Prostate gland (tissue), 2 donors: ENCODE measurements around the gene BCHE. TPM values are rescaled to one million over a fixed set of nuclear protein-coding genes. Genes with fewer than 3 reads are reported as not detected.

Source experiments
- DNase-seq: peaks from one replicate; pipeline ENCODE4 v3.0.0-alpha.2; 2019; ENCODE audit warnings: low spot score
- H3K27ac ChIP-seq, 2 donors: fragments of 200-600 bp; sonication (generic); 2 replicates each; pipeline ENCODE4 v1.5.1; 2017 to 2019
- H3K27me3 ChIP-seq: fragments of 200-600 bp; sonication (generic); replicated peaks from 2 replicates; pipeline ENCODE4 v1.5.1; 2019; ENCODE audit not compliant: insufficient read depth
- H3K36me3 ChIP-seq, 2 donors: fragments of 200-600 bp; sonication (generic); 1 replicate in 1 of 2; 2 replicates in 1 of 2; pipeline versions ENCODE4 v1.5.1 to v1.8.1; 2017 to 2019
- H3K4me1 ChIP-seq: fragments of 200-600 bp; sonication (generic); replicated peaks from 2 replicates; pipeline ENCODE4 v1.5.1; 2019
- H3K4me3 ChIP-seq, 2 donors: fragments of 200-600 bp; sonication (generic); 2 replicates each; pipeline ENCODE4 v1.5.1; 2017 to 2019
- H3K9me3 ChIP-seq: fragments of 200-600 bp; sonication (generic); 2 replicates; pipeline ENCODE4 v1.5.1; 2017
- CTCF ChIP-seq, 4 experiments: fragments of 200-600 bp in 2 of 4; fragments of 450-650 bp in 2 of 4; sonication (generic) in 2 of 4; IDR thresholded peaks; 1 replicate in 3 of 4; 2 replicates in 1 of 4; pipeline ENCODE4 v1.5.1; 2016 to 2019; ENCODE audit warnings: antibody characterized with exemption in 4 of 4, mild to moderate bottlenecking in 2 of 4, moderate library complexity in 2 of 4
- POLR2A ChIP-seq: fragments of 450-650 bp; IDR thresholded peaks from one replicate; pipeline ENCODE4 v1.6.1; 2016; ENCODE audit warnings: antibody characterized with exemption, mild to moderate bottlenecking
- POLR2AphosphoS5 ChIP-seq: sonication (generic); formaldehyde crosslinking; IDR thresholded peaks from one replicate; pipeline ENCODE4 v1.6.1; 2017; ENCODE audit warnings: antibody characterized with exemption
- WGBS: methylation state at CpG from one replicate; pipeline ENCODE4 v1.1.5; 2018; 5-methylcytosine and 5-hydroxymethylcytosine counted together
- intact Hi-C: fragments of 100-400 bp; cut with DNase I; formaldehyde crosslinking; loops from one replicate; pipeline ENCODE4 v1.14.2; 2022
- total RNA-seq, 2 donors: library from RNA; depleted of rRNA; stranded (reverse); fragments of >200 nt; gene quantifications; one replicate each; pipeline ENCODE4 v1.1.0, GENCODE V29; 2016

The BCHE gene
- total RNA-seq, 2 donors from 2014 or later = 1.8 to 2.2 TPM

GRCh38 chr3:165742351-165742750 lies 94.9 kb downstream of the BCHE start:
- no peak for TF ChIP-seq POLR2AphosphoS5
- TF ChIP-seq POLR2A = no peak
- no peak for TF ChIP-seq CTCF (IDR thresholded peaks at IDR 0.05)
- H3K27ac ChIP-seq = no peak overlapping the region
- intact Hi-C loops = no loop called here

GRCh38 chr3:165729756-165730155 lies 107.5 kb downstream of the BCHE start:
- Histone ChIP-seq H3K4me1 (no peaks in the 10 kb centered on the region), H3K27ac (no peak overlapping the region), H3K4me3 (no peak overlapping the region), H3K27me3 (no peaks in the 10 kb centered on the region), H3K36me3 (no peaks in the 10 kb centered on the region), H3K9me3 (no peaks in the 10 kb centered on the region)
- DNase-seq = no peak
- WGBS = 87% methylated on average over 4 of the region's 4 CpGs
- intact Hi-C loops = no loop called here
- TF ChIP-seq POLR2A (no peak), CTCF (IDR thresholded peaks at IDR 0.05) (no peak), POLR2AphosphoS5 (no peak)

More at GRCh38 chr3:165742351-165742750, 94.9 kb downstream of the BCHE start:
- DNase-seq = no peak
- Histone ChIP-seq H3K4me1 (no peaks in the 10 kb centered on the region), H3K4me3 (no peak overlapping the region), H3K27me3 (no peaks in the 10 kb centered on the region), H3K9me3 (no peaks in the 10 kb centered on the region), H3K36me3 (no peaks in the 10 kb centered on the region)

- WGBS = 92% methylated on average over 5 of the region's 5 CpGs
Measured at GRCh38 chr3:165728924-165729323, 108.3 kb downstream of the BCHE start.

GRCh38 chr3:165725296-165725695 lies 111.9 kb downstream of the BCHE start:
- Histone ChIP-seq H3K27me3 (no peaks in the 10 kb centered on the region), H3K36me3 (no peaks in the 10 kb centered on the region), H3K4me3 (no peak overlapping the region), H3K9me3 (no peaks in the 10 kb centered on the region), H3K27ac (no peak overlapping the region), H3K4me1 (no peaks in the 10 kb centered on the region)
- TF ChIP-seq POLR2AphosphoS5 = no peak
- no peak for TF ChIP-seq POLR2A
- no peak for TF ChIP-seq CTCF (IDR thresholded peaks at IDR 0.05)
- no peak for DNase-seq
- 61% methylated on average over 2 of the region's 2 CpGs for WGBS
- intact Hi-C loops = no loop called here

More at GRCh38 chr3:165728924-165729323, 108.3 kb downstream of the BCHE start:
- Histone ChIP-seq H3K27ac (no peak overlapping the region), H3K27me3 (no peaks in the 10 kb centered on the region), H3K36me3 (no peaks in the 10 kb centered on the region), H3K4me3 (no peak overlapping the region), H3K9me3 (no peaks in the 10 kb centered on the region), H3K4me1 (no peaks in the 10 kb centered on the region)
- DNase-seq = no peak
- intact Hi-C loops = no loop called here
- TF ChIP-seq POLR2A (no peak), CTCF (IDR thresholded peaks at IDR 0.05) (no peak), POLR2AphosphoS5 (no peak)
